KMS-11 (cell line): ENCODE data around the gene DRC7.

Experiments
- H2AFZ ChIP-seq: fragments of 200-600 bp; sonication (generic); 2 replicates; pipeline ENCODE4 v1.6.1; 2016; ENCODE audit warnings: antibody characterized with exemption, mixed run types, low read depth
- H3K27ac ChIP-seq: fragments of 200-600 bp; sonication (generic); 2 replicates; pipeline ENCODE4 v1.6.1; 2016; ENCODE audit warnings: mild to moderate bottlenecking, mixed run types
- H3K27me3 ChIP-seq: fragments of 200-600 bp; sonication (generic); 2 replicates; pipeline ENCODE4 v1.6.1; 2017; ENCODE audit warnings: mild to moderate bottlenecking, low read depth, mixed run types, moderate library complexity; ENCODE audit not compliant: insufficient read depth
- H3K36me3 ChIP-seq: fragments of 200-600 bp; sonication (generic); 2 replicates; pipeline ENCODE4 v1.6.1; 2017; ENCODE audit warnings: mild to moderate bottlenecking, mixed run types; ENCODE audit not compliant: insufficient read depth
- H3K4me1 ChIP-seq: fragments of 200-600 bp; sonication (generic); 2 replicates; pipeline ENCODE4 v1.6.1; 2016; ENCODE audit warnings: mild to moderate bottlenecking, low read depth, mixed run types; ENCODE audit not compliant: poor library complexity, severe bottlenecking
- H3K4me2 ChIP-seq: fragments of 200-600 bp; sonication (generic); 2 replicates; pipeline ENCODE4 v1.7.0; 2016; ENCODE audit warnings: mild to moderate bottlenecking, mixed run types
- H3K4me3 ChIP-seq: fragments of 200-600 bp; sonication (generic); IDR thresholded peaks from 2 replicates; pipeline ENCODE4 v1.6.1; 2017; ENCODE audit warnings: low read depth, low read length, mixed read lengths; ENCODE audit not compliant: insufficient read depth
- H3K79me2 ChIP-seq: fragments of 200-600 bp; sonication (generic); 2 replicates; pipeline ENCODE4 v1.6.1; 2016; ENCODE audit warnings: low read depth, mixed run types; ENCODE audit not compliant: insufficient read depth
- H3K9ac ChIP-seq: fragments of 200-600 bp; sonication (generic); 2 replicates; pipeline ENCODE4 v1.6.1; 2016; ENCODE audit warnings: mild to moderate bottlenecking, mixed run types
- H4K20me1 ChIP-seq: fragments of 200-600 bp; sonication (generic); 2 replicates; pipeline ENCODE4 v1.6.1; 2016; ENCODE audit warnings: mild to moderate bottlenecking, mixed run types; ENCODE audit not compliant: insufficient read depth
- CTCF ChIP-seq: fragments of 200-600 bp; sonication (generic); conservative IDR thresholded peaks from 2 replicates; pipeline ENCODE4 v1.6.1; 2017; ENCODE audit warnings: low read depth, mild to moderate bottlenecking, antibody characterized with exemption, low read length, moderate library complexity, mixed read lengths

DRC7 gene

GRCh38 chr16:57653936-57654335 is 40.7 kb upstream of the DRC7 start:
- Histone ChIP-seq H3K9ac (no peak overlapping the region), H3K79me2 (no peaks in the 10 kb centered on the region), H4K20me1 (no peaks in the 10 kb centered on the region), H2AFZ (no peak overlapping the region), H3K36me3 (no peaks in the 10 kb centered on the region), H3K27me3 (no peaks in the 10 kb centered on the region), H3K4me3 (no peak overlapping the region), H3K4me2 (no peak overlapping the region), H3K27ac (no peak overlapping the region), H3K4me1 (peaks cover under 1% of the 10 kb centered on the region)
- no peak for TF ChIP-seq CTCF

- H3K4me3 ChIP-seq: no peak overlapping the region
- H3K27ac ChIP-seq: no peak overlapping the region
- TF ChIP-seq CTCF: no peak
- no peaks in the 10 kb centered on the region for H3K4me1 ChIP-seq
- H4K20me1 ChIP-seq: no peaks in the 10 kb centered on the region
- no peaks in the 10 kb centered on the region for H3K27me3 ChIP-seq
- H3K4me2 ChIP-seq: no peak overlapping the region
- H2AFZ ChIP-seq: no peak overlapping the region
- no peak overlapping the region for H3K9ac ChIP-seq
- no peaks in the 10 kb centered on the region for H3K36me3 ChIP-seq
- H3K79me2 ChIP-seq: no peaks in the 10 kb centered on the region
Observed at GRCh38 chr16:57656342-57656955, 38.2 kb upstream of the DRC7 start.

GRCh38 chr16:57657228-57657627 is 37.4 kb upstream of the DRC7 start:
- no peaks in the 10 kb centered on the region for H4K20me1 ChIP-seq
- H3K4me2 ChIP-seq: no peak overlapping the region
- no peak overlapping the region for H3K9ac ChIP-seq
- H3K79me2 ChIP-seq: no peaks in the 10 kb centered on the region
- H2AFZ ChIP-seq: no peak overlapping the region
- no peaks in the 10 kb centered on the region for H3K4me1 ChIP-seq
- H3K4me3 ChIP-seq: no peak overlapping the region
- TF ChIP-seq CTCF: no peak
- H3K27me3 ChIP-seq: no peaks in the 10 kb centered on the region
- H3K36me3 ChIP-seq: no peaks in the 10 kb centered on the region
- H3K27ac ChIP-seq: no peak overlapping the region

GRCh38 chr16:57658130-57658877 is 36.3 kb upstream of the DRC7 start:
- TF ChIP-seq CTCF: no peak
- H3K36me3 ChIP-seq: no peaks in the 10 kb centered on the region

More at GRCh38 chr16:57658130-57658877, 36.3 kb upstream of the DRC7 start:
- Histone ChIP-seq H3K4me2 (no peak overlapping the region), H4K20me1 (no peaks in the 10 kb centered on the region), H3K9ac (no peak overlapping the region), H3K4me3 (no peak overlapping the region), H3K27me3 (no peaks in the 10 kb centered on the region), H3K79me2 (no peaks in the 10 kb centered on the region), H2AFZ (no peak overlapping the region), H3K4me1 (no peaks in the 10 kb centered on the region), H3K27ac (no peak overlapping the region)
